OCI-LY1 (cell line): ENCODE measurements around the gene FOXK1.

Experiments used
- CTCF ChIP-seq: fragments of 200-600 bp; sonication (generic), shearing (Covaris generic); IDR thresholded peaks from 2 replicates; pipeline ENCODE4 v1.5.1; 2017; ENCODE audit warnings: mild to moderate bottlenecking, antibody characterized with exemption, low read length, moderate library complexity, mixed read lengths
- EZH2 ChIP-seq: fragments of 200-600 bp; sonication (generic), shearing (Covaris generic); IDR thresholded peaks from 2 replicates; pipeline ENCODE4 v1.8.0; 2017; ENCODE audit warnings: borderline replicate concordance, mixed run types, mild to moderate bottlenecking, antibody characterized with exemption, low read length, moderate library complexity, mixed read lengths

DNA sequence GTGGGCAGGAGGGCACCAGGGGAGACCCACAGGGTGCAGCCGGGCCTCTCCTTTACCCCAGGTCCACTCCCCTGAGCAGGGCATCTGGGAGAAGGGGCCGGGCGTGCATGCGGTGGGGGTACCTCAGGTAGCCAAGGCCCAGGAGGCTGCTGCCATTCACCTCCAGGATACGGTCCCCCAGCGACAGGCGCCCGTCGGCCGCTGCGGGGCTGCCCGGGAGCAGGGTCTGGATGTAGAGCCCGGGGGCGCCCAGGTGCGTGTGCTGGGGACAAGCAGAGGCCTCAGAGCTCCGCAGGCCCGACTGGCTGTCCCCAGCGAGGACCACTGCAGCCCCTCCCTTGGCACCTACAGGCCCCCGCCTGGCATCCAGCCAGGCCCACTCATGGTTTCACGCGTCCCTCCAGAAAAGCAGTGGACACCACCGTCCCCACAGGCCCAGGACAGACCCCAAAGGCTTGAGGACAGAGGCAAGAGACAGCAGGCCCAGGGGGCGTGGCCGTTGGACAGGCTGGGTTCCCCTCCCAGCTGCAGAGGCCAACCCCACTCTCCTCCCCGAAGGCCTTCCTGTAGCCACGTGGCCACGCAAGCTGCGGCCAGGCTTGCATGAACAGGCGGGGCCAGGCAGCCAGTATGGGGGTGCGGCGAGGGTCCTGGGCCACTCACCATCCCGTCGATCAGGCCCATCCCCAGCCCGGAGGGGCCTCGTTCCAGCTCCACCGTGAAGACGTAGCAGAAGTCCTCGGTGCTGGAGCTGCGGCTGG is 117.6 kb downstream of the FOXK1 start:
- TF ChIP-seq CTCF: no peak
- TF ChIP-seq EZH2: no peak
